ENCODE results near the gene ACOT7. TPM values are rescaled to one million over a fixed set of nuclear protein-coding genes. Genes with fewer than 3 reads are reported as not detected.

ACOT7 gene
- total RNA-seq, 1 donor from 2014 or later: 175 TPM

DNA sequence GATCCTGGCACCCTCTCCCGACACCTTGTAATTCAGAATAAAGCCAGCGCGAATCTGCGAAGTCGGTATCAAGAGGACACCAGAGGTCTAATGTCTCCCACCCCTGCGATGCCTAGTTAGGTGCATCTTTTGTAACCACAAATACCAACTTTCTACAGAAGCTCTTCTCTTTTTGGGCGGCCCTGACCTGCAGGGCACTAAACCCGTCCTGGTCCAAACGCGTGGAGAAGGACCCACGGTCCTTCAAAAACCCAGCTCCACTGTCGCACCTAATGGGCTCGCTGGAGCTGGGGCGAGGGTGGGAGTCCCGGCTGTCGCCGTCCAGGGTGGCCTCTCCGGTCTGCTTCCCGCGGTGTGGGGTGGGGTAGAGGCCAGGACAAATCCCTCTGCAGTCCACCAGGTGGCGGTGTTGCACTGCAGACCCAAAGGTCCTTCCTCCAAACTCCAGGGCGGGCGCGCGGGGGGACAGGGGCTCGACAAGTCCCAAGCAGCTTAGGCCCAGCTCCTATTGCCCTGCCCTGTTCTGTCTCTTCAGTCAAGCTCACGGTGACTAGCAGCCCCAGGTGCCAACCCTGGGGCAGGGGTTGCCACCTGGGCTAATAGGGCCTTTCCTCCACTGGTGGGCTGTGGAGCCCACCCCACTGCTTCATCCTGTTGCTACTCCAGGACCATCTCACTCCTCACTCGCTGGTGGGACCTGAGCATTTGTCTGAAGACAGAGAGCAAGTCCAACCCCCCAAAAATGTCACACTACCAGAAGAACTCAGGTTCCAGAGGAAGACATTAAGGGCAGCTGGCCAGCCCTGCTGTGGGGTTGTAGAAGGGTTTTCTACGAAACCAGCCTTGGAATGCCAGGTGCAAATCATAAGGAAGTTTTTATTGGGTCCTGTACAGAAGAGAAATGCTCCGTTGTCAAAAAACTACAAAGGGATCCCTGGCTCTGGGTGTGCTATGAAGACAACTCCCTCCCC is 146.8 kb downstream of the ACOT7 start:
- Mint-ChIP-seq H3K27me3 (ENCODE audit: unreplicated experiment) (peaks cover 23% of the 10 kb centered on the region), H3K27ac (ENCODE audit: unreplicated experiment) (peak overlapping the region; percentile 89), H3K4me3 (ENCODE audit: unreplicated experiment) (peak overlapping the region; percentile 84)

DNA sequence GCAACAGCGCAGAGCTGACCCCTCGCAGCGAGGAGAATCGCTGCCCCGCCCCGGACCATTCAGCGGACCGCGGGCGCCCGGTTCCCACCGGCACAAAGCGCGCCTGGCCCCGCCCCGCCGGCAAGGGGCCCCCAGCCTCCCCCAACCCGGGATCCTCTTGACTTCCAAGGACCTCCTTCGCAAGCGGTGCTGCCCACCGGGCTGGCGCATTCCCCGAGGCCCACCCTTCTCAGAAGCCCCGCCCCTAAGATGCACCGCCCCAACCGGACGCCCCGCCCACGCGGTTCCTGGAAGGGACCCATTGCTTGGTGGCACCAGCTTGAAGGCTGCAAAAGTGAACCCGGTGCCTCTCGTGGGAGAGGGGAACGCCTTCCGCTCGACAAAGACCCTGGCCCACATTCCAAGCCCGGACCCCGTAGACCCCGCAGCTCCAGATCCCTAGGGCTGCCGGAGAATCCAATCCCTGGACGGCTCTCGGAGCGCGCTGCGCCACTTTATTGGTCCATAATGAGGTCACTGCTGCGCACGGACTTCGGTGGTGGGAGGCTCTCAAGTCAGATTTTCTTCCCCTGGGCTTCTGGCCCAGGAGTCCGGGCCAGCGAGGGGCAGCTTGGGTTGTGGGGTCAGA is 147.6 kb downstream of the ACOT7 start:
- TF ChIP-seq, protein P1, sequence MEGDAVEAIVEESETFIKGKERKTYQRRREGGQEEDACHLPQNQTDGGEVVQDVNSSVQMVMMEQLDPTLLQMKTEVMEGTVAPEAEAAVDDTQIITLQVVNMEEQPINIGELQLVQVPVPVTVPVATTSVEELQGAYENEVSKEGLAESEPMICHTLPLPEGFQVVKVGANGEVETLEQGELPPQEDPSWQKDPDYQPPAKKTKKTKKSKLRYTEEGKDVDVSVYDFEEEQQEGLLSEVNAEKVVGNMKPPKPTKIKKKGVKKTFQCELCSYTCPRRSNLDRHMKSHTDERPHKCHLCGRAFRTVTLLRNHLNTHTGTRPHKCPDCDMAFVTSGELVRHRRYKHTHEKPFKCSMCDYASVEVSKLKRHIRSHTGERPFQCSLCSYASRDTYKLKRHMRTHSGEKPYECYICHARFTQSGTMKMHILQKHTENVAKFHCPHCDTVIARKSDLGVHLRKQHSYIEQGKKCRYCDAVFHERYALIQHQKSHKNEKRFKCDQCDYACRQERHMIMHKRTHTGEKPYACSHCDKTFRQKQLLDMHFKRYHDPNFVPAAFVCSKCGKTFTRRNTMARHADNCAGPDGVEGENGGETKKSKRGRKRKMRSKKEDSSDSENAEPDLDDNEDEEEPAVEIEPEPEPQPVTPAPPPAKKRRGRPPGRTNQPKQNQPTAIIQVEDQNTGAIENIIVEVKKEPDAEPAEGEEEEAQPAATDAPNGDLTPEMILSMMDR (IDR thresholded peaks at IDR 0.05; ENCODE audit: partially characterized antibody, unreplicated experiment): no peak
- H3K4me1 Mint-ChIP-seq (ENCODE audit: low read depth, unreplicated experiment): peaks cover 8% of the 10 kb centered on the region
- peaks cover 17% of the 10 kb centered on the region for H3K9me3 Mint-ChIP-seq (ENCODE audit: unreplicated experiment)
- DNase-seq: peak; percentile 97
- peak overlapping the region; percentile 89 for H3K27ac Mint-ChIP-seq (ENCODE audit: unreplicated experiment)
- peak overlapping the region; percentile 84 for H3K4me3 Mint-ChIP-seq (ENCODE audit: unreplicated experiment)
- H3K27me3 Mint-ChIP-seq (ENCODE audit: unreplicated experiment): peaks cover 20% of the 10 kb centered on the region
- H3K36me3 Mint-ChIP-seq (ENCODE audit: unreplicated experiment): no peaks in the 10 kb centered on the region

More for the DNA sequence above, 146.8 kb downstream of the ACOT7 start:
- Mint-ChIP-seq H3K4me1 (ENCODE audit: low read depth, unreplicated experiment) (peaks cover 5% of the 10 kb centered on the region), H3K9me3 (ENCODE audit: unreplicated experiment) (peaks cover 19% of the 10 kb centered on the region), H3K36me3 (ENCODE audit: unreplicated experiment) (no peaks in the 10 kb centered on the region)
- peak; percentile 98 for DNase-seq
- TF ChIP-seq, protein P1 (IDR thresholded peaks at IDR 0.05; ENCODE audit: partially characterized antibody, unreplicated experiment): peak; percentile 99

DNA sequence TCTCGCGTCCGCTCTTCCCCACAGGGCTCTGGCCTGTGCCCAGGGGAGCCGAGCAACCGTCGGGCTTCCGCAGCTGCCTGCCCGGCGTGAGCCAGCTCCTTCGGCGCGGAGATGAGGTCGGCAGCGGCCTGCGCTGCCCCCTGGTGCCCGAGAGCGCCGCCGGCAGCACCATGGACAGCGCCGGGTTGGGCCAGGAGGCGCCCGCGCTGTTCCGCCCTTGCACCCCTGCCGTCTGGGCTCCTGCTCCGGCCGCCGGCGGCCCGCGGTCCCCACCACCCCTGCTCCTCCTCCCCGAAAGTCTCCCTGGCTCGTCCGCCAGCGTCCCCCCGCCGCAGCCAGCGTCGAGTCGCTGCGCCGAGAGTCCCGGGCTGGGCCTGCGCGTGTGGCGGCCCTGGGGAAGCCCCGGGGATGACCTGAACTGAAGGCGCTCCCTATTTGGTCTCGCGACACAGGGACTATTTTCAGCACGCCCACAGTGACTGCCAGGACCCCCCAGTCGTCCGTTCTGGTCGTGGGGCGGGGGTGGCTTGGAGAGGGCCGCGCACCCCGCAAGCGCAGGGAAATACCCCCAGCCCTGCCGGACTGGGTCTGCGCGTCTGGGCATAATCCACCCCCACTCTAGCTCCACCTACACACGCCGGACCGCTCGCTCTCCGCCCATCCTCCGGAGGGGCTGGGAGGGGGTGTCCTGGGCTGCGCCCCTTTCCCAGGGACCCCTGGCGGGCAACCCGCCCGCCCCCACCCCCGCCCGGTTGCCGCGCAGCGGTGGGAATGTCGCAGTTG is 148.3 kb downstream of the ACOT7 start:
- H3K4me1 Mint-ChIP-seq (ENCODE audit: low read depth, unreplicated experiment): peaks cover 6% of the 10 kb centered on the region
- H3K27me3 Mint-ChIP-seq (ENCODE audit: unreplicated experiment): peaks cover 18% of the 10 kb centered on the region
- H3K4me3 Mint-ChIP-seq (ENCODE audit: unreplicated experiment): no peak overlapping the region
- TF ChIP-seq, protein P1 (IDR thresholded peaks at IDR 0.05; ENCODE audit: partially characterized antibody, unreplicated experiment): peak; percentile 74
- H3K36me3 Mint-ChIP-seq (ENCODE audit: unreplicated experiment): no peaks in the 10 kb centered on the region
- H3K9me3 Mint-ChIP-seq (ENCODE audit: unreplicated experiment): peaks cover 17% of the 10 kb centered on the region
- no peak overlapping the region for H3K27ac Mint-ChIP-seq (ENCODE audit: unreplicated experiment)
- DNase-seq: peak; percentile 89

DNA sequence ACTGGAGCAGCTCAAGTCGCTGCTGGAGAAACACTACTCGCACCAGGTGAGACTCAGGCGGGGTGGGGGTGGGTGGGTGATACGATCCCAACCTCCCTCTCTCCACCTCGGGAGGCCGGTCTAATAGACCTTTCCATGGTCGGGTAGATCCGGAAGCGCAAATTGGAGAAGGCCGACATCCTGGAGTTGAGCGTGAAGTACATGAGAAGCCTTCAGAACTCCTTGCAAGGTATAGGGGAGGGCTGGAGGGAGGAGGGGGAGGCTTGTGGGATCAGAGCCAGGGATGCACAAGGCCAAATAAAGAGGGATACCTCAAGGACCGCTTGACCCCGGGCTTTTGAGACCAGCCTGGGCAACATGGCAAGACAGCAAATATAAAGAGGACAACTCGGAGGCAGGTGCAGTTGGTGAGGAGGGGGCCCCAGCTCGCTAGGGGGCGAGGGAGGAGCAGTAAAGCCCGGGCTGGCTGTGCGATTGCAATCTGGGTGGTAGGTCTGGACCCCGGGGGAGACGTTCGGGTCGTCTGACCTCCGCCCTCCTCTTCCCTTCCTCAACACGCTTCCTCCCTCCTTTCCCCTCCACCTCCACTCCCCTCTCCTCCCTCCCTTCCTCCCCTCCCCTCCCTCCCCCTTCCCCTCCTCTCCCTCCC is 149.0 kb downstream of the ACOT7 start:
- DNase-seq: no peak
- Mint-ChIP-seq H3K4me3 (ENCODE audit: unreplicated experiment) (peak overlapping the region; percentile 59), H3K27ac (ENCODE audit: unreplicated experiment) (peak overlapping the region; percentile 43), H3K27me3 (ENCODE audit: unreplicated experiment) (peaks cover 18% of the 10 kb centered on the region), H3K4me1 (ENCODE audit: low read depth, unreplicated experiment) (peaks cover 8% of the 10 kb centered on the region), H3K36me3 (ENCODE audit: unreplicated experiment) (no peaks in the 10 kb centered on the region), H3K9me3 (ENCODE audit: unreplicated experiment) (peaks cover 14% of the 10 kb centered on the region)
- TF ChIP-seq, protein P1 (IDR thresholded peaks at IDR 0.05; ENCODE audit: partially characterized antibody, unreplicated experiment): no peak
